T-helper 9 cell (primary cell): ENCODE measurements around the gene KIF3C.
A peak's percentile ranks its signal among the peaks of the same experiment; 100 is the strongest.
"Not testable (repeated sequence)": the region's sequence is repeated elsewhere in the genome, so short reads cannot be mapped to it uniquely, and the experiment has no call there.

Source experiments
- DNase-seq: peaks from one replicate; pipeline ENCODE4 v3.0.0-alpha.2; 2020

KIF3C gene

GRCh38 chr2:25958611-25959010 is 23.7 kb downstream of the KIF3C start:
- DNase-seq: not testable (repeated sequence)

DNA sequence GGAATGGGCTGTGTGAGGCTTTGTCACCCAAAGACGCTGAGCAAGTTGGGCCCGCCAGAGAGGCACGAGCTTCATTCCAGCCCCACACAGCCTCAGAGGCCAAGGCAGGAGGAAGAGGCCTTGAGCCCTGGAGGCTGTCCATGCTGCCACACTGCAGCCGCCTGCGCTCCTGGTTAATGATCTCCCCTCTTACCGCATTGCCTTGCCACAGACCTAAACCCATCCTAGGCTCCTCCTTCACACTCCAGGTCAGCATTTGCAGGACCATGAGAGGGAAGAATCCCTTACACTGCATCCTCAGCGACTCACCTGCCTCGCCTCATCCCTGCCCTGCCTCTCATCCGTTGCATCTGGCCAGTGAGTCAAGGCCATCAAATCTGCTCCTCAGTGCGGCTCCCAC is 24.6 kb downstream of the KIF3C start:
- no peak for DNase-seq

DNA sequence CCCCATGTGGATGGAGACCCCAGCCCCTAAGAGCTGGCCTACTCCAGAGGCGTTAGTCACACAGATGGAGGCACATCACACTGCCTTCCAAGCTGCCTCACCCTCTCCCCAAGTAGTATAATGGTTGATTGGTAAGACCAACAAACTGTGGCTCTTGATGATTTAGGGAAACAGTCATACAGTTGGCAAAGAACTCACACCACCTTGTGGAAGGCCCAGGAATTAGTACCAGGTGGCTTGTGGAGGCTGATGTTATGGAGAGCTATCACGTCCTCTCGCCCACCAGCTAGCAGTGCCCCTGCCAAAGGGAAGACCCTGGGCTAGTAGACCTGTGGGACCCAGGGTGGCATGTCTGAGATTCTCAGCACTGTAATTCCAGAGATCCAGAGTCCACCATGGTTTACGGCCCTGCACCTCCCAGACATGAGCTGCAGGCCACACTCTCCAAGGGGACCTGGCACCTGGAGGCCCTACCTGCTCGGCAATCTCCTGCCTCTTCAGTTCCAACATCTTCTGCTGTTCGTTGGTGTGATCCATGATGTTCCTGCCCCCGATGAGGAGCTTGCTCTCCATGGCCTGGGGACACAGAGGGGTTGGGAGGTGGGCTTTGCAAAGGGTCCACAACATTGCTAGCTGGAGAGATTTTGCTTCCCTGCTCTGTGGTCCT is 26.3 kb downstream of the KIF3C start:
- no peak for DNase-seq

- DNase-seq: no peak
Measured at GRCh38 chr2:25955036-25955435, 27.3 kb downstream of the KIF3C start.

GRCh38 chr2:25954199-25954752 is 28.0 kb downstream of the KIF3C start:
- no peak for DNase-seq

- DNase-seq: peak; percentile 61
Measured at GRCh38 chr2:25951071-25951547, 31.2 kb downstream of the KIF3C start.

DNA sequence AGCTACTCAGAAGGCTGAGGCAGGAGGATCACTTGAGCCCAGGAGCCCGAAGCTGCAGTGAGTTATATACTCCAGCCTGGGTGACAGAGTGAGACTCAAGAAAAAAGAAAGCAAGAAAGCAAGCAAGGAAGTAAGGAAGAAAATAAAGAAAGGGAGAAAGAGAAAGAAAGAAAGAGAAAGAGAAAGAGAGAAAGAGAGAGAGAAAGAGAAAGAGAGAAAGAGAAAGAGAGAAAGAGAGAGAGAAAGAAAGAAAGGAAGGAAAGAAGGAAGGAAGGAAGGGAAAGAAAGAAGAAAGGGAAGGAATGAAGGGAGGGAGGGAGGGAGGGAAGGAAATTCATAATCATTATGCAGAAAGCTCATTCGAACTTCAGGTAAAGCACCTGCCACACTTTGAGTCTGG is 33.9 kb downstream of the KIF3C start:
- no peak for DNase-seq

DNA sequence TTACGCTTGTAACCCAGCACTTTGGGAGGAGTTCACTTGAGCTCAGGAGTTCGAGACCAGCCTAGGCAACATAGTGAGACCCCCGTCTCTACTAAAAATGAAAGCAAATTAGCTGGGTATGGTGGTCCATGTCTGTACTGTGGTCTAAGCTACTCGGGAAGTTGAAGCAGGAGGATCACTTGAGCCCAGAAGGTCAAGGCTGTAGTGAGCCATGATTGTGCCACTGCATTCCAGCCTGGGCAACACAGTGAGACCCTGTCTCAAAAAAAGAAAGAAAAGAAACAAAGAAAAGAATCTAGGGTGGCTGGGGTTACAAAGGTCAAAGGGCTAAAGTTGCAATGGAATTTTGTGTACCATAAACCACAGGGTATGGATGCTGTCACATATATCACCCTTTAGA is 41.3 kb downstream of the KIF3C start:
- DNase-seq: no peak

DNA sequence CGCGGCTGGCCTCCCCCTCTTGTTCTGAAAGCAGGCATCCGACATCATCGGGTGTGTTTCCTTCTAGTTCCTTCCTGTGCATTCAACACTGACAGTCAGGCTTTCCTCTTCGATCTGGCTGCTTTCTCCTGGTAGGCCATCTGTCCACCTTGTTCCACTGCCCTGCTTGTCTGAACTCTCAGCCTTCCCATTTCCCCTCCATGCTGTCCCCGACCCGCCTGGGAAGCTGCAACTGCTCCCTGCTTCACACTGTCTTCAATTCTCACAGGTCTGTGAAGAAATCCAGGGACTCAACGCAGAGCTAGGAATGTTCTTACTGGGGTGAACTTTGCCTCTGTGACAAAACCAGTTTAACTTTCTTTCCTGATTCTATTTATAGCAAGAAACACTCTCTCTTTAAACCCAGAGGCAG is 43.0 kb downstream of the KIF3C start:
- no peak for DNase-seq

DNA sequence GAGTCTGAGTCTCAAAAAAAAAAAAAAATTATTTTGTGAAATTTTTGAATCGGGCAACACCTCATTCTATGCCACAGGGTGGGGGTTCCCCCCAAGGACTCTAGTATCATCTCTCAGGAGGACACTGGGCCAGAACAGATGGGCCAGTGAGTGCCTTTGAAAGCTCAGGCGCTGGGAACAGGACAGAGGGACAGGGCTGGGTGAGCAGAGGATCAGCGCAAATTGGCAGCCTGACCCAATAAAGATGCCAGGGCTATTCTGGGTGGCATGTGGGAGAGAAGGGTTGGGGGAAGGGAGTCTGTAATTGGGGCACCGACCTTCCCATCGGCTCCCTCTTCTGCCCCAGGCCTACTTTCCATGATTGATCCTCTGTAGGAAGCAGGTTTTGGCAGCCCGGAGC is 44.0 kb downstream of the KIF3C start:
- DNase-seq: no peak

DNA sequence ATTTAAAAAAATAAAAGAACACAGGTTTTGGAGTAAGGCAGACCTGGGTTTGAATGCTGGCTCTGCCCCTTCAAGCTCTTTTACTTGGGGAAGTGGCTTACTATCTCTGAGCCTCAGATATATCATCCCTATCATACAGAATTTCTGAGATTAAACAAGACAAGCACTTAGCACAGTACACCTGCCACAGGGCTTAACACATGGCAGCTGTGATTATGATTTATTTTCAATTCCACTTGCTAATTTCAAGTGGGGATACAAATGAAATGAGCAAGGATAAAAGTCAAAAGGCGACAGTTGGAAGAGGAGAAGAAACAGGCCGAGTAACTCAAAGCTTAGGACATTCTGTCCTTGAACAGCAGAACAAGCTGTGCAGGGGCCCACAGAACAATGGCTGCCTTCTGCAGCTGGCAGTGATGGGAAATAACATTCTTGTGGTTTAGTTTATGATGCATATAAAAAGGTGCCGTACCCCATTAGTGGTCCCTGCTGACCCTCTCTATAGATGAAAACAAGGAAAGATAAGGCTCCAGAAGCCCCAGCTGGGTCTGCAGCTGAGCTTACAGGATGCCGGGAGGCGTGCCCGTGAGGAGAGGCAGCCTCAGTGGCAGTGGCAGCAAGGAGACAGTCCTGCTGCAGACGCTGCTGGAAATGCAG is 45.3 kb downstream of the KIF3C start:
- DNase-seq: no peak

GRCh38 chr2:25933622-25934021 is 48.7 kb downstream of the KIF3C start:
- DNase-seq: no peak

GRCh38 chr2:25929789-25930473 is 52.4 kb downstream of the KIF3C start:
- DNase-seq: no peak

- no peak for DNase-seq
Measured at GRCh38 chr2:25928668-25929067, 53.6 kb downstream of the KIF3C start.

GRCh38 chr2:25926984-25927756 is 55.1 kb downstream of the KIF3C start:
- no peak for DNase-seq

GRCh38 chr2:25922501-25922900 is 59.8 kb downstream of the KIF3C start:
- no peak for DNase-seq

- DNase-seq: no peak
Measured at GRCh38 chr2:25920786-25921415, 61.4 kb downstream of the KIF3C start.

GRCh38 chr2:25920336-25920735 is 62.0 kb downstream of the KIF3C start:
- DNase-seq: no peak

DNA sequence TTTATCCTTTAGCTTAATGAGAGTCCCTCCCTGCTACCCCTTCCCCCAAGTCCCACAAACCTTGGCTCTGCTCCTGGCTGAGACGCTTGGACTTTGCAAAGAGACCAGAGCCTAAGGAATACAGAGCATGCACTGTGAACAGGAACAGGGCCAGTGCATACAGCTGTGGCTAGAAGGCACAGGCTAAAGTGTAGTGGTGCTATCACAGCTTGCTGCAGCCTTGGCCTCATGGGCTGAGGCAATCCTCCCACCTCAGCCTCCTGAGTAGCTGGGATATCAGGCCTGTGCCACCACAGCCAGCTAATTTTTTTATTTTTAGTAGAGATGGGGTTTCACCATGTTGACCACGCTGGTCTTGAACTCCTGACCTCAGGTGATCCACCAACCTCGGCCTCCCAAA is 64.5 kb downstream of the KIF3C start:
- no peak for DNase-seq

GRCh38 chr2:25917411-25917810 is 64.9 kb downstream of the KIF3C start:
- not testable (repeated sequence) for DNase-seq

DNA sequence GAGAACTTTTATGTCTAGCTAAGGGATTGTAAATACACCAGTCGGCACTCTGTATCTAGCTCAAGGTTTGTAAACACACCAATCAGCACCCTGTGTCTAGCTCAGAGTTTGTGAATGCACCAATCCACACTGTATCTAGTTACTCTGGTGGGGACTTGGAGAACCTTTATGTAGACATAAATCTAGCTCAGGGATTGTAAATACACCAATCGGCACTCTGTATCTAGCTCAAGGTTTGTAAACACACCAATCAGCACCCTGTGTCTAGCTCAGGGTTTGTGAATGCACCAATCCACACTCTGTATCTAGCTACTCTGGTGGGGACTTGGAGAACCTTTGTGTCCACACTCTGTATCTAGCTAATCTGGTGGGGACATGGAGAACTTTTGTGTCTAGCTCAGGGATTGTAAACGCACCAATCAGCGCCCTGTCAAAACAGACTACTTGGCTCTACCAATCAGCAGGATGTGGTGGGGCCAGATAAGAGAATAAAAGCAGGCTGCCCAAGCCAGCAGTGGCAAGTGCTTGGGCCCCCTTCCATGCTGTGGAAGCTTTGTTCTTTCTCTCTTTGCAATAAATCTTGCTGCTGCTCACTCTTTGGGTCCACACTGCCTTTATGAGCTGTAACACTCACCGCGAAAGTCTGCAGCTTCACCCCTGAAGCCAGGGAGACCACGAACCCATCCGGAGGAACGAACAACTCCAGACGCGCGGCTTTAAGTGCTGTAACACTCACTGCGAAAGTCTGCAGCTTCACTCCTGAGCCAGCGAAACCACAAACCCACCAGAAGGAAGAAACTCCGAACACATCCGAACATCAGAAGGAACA is 66.1 kb downstream of the KIF3C start:
- DNase-seq: peak; percentile 6
